Measurements from ENCODE around the gene IL17A.
"Not testable (repeated sequence)": the region's sequence is repeated elsewhere in the genome, so short reads cannot be mapped to it uniquely, and the experiment has no call there.

The IL17A gene

GRCh38 chr6:52164319-52165094 lies 21.7 kb upstream of the IL17A start:
- TF ChIP-seq CTCF (conservative IDR thresholded peaks at IDR 0.05; ENCODE audit: low read length): no peak
- no peak for DNase-seq (ENCODE audit: low read depth)
- no peak overlapping the region for H3K4me3 ChIP-seq (ENCODE audit: low read length)

GRCh38 chr6:52167267-52167666 lies 18.9 kb upstream of the IL17A start:
- no peak for DNase-seq (ENCODE audit: low read depth)
- TF ChIP-seq CTCF (conservative IDR thresholded peaks at IDR 0.05; ENCODE audit: low read length): no peak
- H3K4me3 ChIP-seq (ENCODE audit: low read length): no peak overlapping the region

- DNase-seq (ENCODE audit: low read depth); H3K4me3 ChIP-seq (ENCODE audit: low read length): not testable (repeated sequence)
Measured at GRCh38 chr6:52168351-52168750, 17.8 kb upstream of the IL17A start.

GRCh38 chr6:52174118-52174517 lies 12.1 kb upstream of the IL17A start:
- TF ChIP-seq CTCF (conservative IDR thresholded peaks at IDR 0.05; ENCODE audit: low read length): no peak
- H3K4me3 ChIP-seq (ENCODE audit: low read length): no peak overlapping the region
- DNase-seq (ENCODE audit: low read depth): no peak

- no peak for TF ChIP-seq CTCF (conservative IDR thresholded peaks at IDR 0.05; ENCODE audit: low read length)
- H3K4me3 ChIP-seq (ENCODE audit: low read length): no peak overlapping the region
- DNase-seq (ENCODE audit: low read depth): no peak
Measured at GRCh38 chr6:52176550-52176949, 9.6 kb upstream of the IL17A start.

GRCh38 chr6:52177961-52178360 lies 8.2 kb upstream of the IL17A start:
- H3K4me3 ChIP-seq (ENCODE audit: low read length): no peak overlapping the region
- DNase-seq (ENCODE audit: low read depth): no peak
- TF ChIP-seq CTCF (conservative IDR thresholded peaks at IDR 0.05; ENCODE audit: low read length): no peak

- H3K4me3 ChIP-seq (ENCODE audit: low read length): no peak overlapping the region
- no peak for TF ChIP-seq CTCF (conservative IDR thresholded peaks at IDR 0.05; ENCODE audit: low read length)
- DNase-seq (ENCODE audit: low read depth): no peak
Measured at GRCh38 chr6:52180787-52181558, 5.2 kb upstream of the IL17A start.

All from AG10803 (cell line).